ENCODE measurements around the gene ANGPTL1.

Gene ANGPTL1

GRCh38 chr1:178908358-178908757 is 37.5 kb upstream of the ANGPTL1 start:
- TF ChIP-seq CTCF (IDR thresholded peaks at IDR 0.05; ENCODE audit: low read depth, low read length, missing control alignments), result no peak
- no peak for DNase-seq (ENCODE audit: low read depth)
- H3K4me3 ChIP-seq (ENCODE audit: low read depth, low read length), result no peak overlapping the region

GRCh38 chr1:178901482-178902125 is 30.7 kb upstream of the ANGPTL1 start:
- no peak for DNase-seq (ENCODE audit: low read depth)
- no peak overlapping the region for H3K4me3 ChIP-seq (ENCODE audit: low read depth, low read length)
- TF ChIP-seq CTCF (IDR thresholded peaks at IDR 0.05; ENCODE audit: low read depth, low read length, missing control alignments), result no peak

- H3K4me3 ChIP-seq (ENCODE audit: low read depth, low read length), result no peak overlapping the region
- TF ChIP-seq CTCF (IDR thresholded peaks at IDR 0.05; ENCODE audit: low read depth, low read length, missing control alignments), result no peak
- no peak for DNase-seq (ENCODE audit: low read depth)
Measured at GRCh38 chr1:178899402-178899801, 28.5 kb upstream of the ANGPTL1 start.

GRCh38 chr1:178898401-178898800 is 27.5 kb upstream of the ANGPTL1 start:
- H3K4me3 ChIP-seq (ENCODE audit: low read depth, low read length), result no peak overlapping the region
- DNase-seq (ENCODE audit: low read depth), result no peak
- TF ChIP-seq CTCF (IDR thresholded peaks at IDR 0.05; ENCODE audit: low read depth, low read length, missing control alignments), result no peak

- TF ChIP-seq CTCF (IDR thresholded peaks at IDR 0.05; ENCODE audit: low read depth, low read length, missing control alignments), result no peak
- no peak for DNase-seq (ENCODE audit: low read depth)
- H3K4me3 ChIP-seq (ENCODE audit: low read depth, low read length), result no peak overlapping the region
Measured at GRCh38 chr1:178895928-178896327, 25.1 kb upstream of the ANGPTL1 start.

- no peak for TF ChIP-seq CTCF (IDR thresholded peaks at IDR 0.05; ENCODE audit: low read depth, low read length, missing control alignments)
- no peak for DNase-seq (ENCODE audit: low read depth)
- H3K4me3 ChIP-seq (ENCODE audit: low read depth, low read length), result no peak overlapping the region
Measured at GRCh38 chr1:178886551-178886950, 15.7 kb upstream of the ANGPTL1 start.

- no peak for TF ChIP-seq CTCF (IDR thresholded peaks at IDR 0.05; ENCODE audit: low read depth, low read length, missing control alignments)
Measured at GRCh38 chr1:178885869-178886268, 15.0 kb upstream of the ANGPTL1 start.

More at GRCh38 chr1:178885869-178886268, 15.0 kb upstream of the ANGPTL1 start:
- H3K4me3 ChIP-seq (ENCODE audit: low read depth, low read length), result no peak overlapping the region
- DNase-seq (ENCODE audit: low read depth), result no peak

Data from GM12864 (cell line).